Gastroesophageal sphincter (tissue), 4 donors: ENCODE data around the gene SYT1. TPM values are rescaled to one million over a fixed set of nuclear protein-coding genes. Genes with fewer than 3 reads are reported as not detected.

Source experiments
- ATAC-seq: fragments of 150-250 bp; one replicate; pipeline ENCODE4 v1.9.1; 2016; ENCODE audit warnings: mild to moderate bottlenecking, moderate library complexity
- H3K27ac ChIP-seq, 4 donors: fragments of 200-600 bp; sonication (generic) in 3 of 4; 1 replicate in 3 of 4; 2 replicates in 1 of 4; pipeline ENCODE4 v1.5.1; 2016 to 2019
- H3K27me3 ChIP-seq: fragments of 200-600 bp; sonication (generic); one replicate; pipeline ENCODE4 v1.5.1; 2019
- H3K36me3 ChIP-seq, 2 donors: fragments of 200-600 bp; sonication (generic); one replicate each; pipeline ENCODE4 v1.5.1; 2019; ENCODE audit warnings: control low read depth in 1 of 2
- H3K4me1 ChIP-seq, 3 donors: fragments of 200-600 bp; sonication (generic); 1 replicate in 2 of 3; 2 replicates in 1 of 3; pipeline ENCODE4 v1.5.1; 2016 to 2019; ENCODE audit warnings: control low read depth in 2 of 3
- H3K4me3 ChIP-seq, 2 donors: fragments of 200-600 bp; sonication (generic); one replicate each; pipeline ENCODE4 v1.5.1; 2019; ENCODE audit warnings: mild to moderate bottlenecking in 1 of 2, moderate library complexity in 1 of 2
- H3K9me3 ChIP-seq, 3 donors: fragments of 200-600 bp; sonication (generic); one replicate each; pipeline ENCODE4 v1.5.1; 2017 to 2019; ENCODE audit warnings: control low read depth in 2 of 3
- EP300 ChIP-seq: sonication (generic); formaldehyde crosslinking; IDR thresholded peaks from one replicate; pipeline ENCODE4 v1.6.1; 2017; ENCODE audit warnings: antibody characterized with exemption, mild to moderate bottlenecking
- POLR2A ChIP-seq, 2 donors: fragments of 450-650 bp; IDR thresholded peaks; one replicate each; pipeline ENCODE4 v1.6.1; 2017; ENCODE audit warnings: antibody characterized with exemption in 2 of 2, mild to moderate bottlenecking in 2 of 2, moderate library complexity in 1 of 2
- POLR2AphosphoS5 ChIP-seq: sonication (generic); formaldehyde crosslinking; IDR thresholded peaks from one replicate; pipeline ENCODE4 v1.6.1; 2017; ENCODE audit warnings: antibody characterized with exemption
- WGBS, 2 donors: methylation state at CpG; one replicate each; pipeline ENCODE4 v1.1.5; 2018; ENCODE audit warnings: low coverage in 1 of 2; 5-methylcytosine and 5-hydroxymethylcytosine counted together
- total RNA-seq, 4 donors: library from RNA; depleted of rRNA; stranded (reverse); fragments of >200 nt; gene quantifications; one replicate each; pipeline ENCODE4 v1.1.0, GENCODE V29; 2016
- TF ChIP-seq, protein P1 (sequence below), 4 experiments: fragments of 200-600 bp in 2 of 4; fragments of 450-650 bp in 2 of 4; sonication (generic) in 1 of 4; IDR thresholded peaks; one replicate each; pipeline ENCODE4 v1.5.1; 2017 to 2019; ENCODE audit warnings: antibody characterized with exemption in 4 of 4, mild to moderate bottlenecking in 2 of 4, moderate library complexity in 2 of 4

The SYT1 gene
- total RNA-seq, 4 donors from 2014 or later = 1.9 to 6.6 (median 3.5) TPM

DNA sequence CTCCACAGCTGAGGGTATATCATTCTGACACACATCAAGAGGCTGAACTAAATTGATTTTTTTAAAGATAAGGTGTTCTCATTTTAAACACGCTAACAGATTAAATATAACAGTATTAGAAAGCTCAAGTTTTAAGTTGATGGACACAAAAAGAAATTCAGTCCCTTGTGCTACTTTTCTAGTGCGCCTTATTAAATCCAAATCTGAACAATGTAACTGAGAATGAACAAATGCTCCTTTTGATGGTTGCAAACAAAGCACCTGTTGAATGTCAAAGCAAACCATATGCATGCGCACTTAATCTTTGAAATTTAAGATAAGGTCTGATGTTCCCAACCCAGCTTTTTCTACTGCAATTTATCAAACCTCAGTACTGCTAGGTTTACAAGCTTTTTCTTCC is 424.3 kb downstream of the SYT1 start:
- H3K27ac ChIP-seq = no peak overlapping the region
- ATAC-seq = no peak
- WGBS, 2 donors = 85 to 88% methylated on average over 3 of the region's 3 CpGs
- no peaks in the 10 kb centered on the region for H3K4me1 ChIP-seq
- TF ChIP-seq EP300 (no peak), POLR2A (IDR thresholded peaks at IDR 0.05) (no peak), POLR2AphosphoS5 (no peak)
- TF ChIP-seq, protein P1, sequence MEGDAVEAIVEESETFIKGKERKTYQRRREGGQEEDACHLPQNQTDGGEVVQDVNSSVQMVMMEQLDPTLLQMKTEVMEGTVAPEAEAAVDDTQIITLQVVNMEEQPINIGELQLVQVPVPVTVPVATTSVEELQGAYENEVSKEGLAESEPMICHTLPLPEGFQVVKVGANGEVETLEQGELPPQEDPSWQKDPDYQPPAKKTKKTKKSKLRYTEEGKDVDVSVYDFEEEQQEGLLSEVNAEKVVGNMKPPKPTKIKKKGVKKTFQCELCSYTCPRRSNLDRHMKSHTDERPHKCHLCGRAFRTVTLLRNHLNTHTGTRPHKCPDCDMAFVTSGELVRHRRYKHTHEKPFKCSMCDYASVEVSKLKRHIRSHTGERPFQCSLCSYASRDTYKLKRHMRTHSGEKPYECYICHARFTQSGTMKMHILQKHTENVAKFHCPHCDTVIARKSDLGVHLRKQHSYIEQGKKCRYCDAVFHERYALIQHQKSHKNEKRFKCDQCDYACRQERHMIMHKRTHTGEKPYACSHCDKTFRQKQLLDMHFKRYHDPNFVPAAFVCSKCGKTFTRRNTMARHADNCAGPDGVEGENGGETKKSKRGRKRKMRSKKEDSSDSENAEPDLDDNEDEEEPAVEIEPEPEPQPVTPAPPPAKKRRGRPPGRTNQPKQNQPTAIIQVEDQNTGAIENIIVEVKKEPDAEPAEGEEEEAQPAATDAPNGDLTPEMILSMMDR (IDR thresholded peaks at IDR 0.05) = no peak
- no peaks in the 10 kb centered on the region for H3K9me3 ChIP-seq
- no peaks in the 10 kb centered on the region for H3K27me3 ChIP-seq
- H3K36me3 ChIP-seq = no peaks in the 10 kb centered on the region
- H3K4me3 ChIP-seq = no peak overlapping the region

DNA sequence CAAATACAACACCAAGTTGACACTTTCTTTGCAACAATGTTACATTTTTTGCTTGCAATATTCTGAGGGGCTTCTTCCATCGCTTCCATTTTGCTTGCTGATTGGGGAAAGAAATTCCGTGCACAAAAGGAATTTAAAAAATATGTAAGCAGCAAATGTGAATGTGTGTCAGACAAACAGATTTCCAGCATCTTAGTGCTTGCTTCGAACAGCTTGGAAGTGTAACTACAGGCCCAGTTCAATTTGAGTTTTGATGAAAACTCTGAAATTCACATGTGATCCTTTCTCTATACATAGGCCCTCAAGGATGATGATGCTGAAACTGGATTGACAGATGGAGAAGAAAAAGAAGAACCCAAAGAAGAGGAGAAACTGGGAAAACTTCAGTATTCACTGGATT is 427.1 kb downstream of the SYT1 start:
- Histone ChIP-seq H3K36me3 (no peaks in the 10 kb centered on the region), H3K27ac (no peak overlapping the region), H3K9me3 (no peaks in the 10 kb centered on the region), H3K27me3 (no peaks in the 10 kb centered on the region), H3K4me3 (no peak overlapping the region), H3K4me1 (no peaks in the 10 kb centered on the region)
- WGBS, 2 donors = 57 to 88% methylated on average over 3 of the region's 3 CpGs
- TF ChIP-seq EP300 (no peak), POLR2A (IDR thresholded peaks at IDR 0.05) (no peak), POLR2AphosphoS5 (no peak)
- TF ChIP-seq, protein P1 (IDR thresholded peaks at IDR 0.05) = no peak
- no peak for ATAC-seq

DNA sequence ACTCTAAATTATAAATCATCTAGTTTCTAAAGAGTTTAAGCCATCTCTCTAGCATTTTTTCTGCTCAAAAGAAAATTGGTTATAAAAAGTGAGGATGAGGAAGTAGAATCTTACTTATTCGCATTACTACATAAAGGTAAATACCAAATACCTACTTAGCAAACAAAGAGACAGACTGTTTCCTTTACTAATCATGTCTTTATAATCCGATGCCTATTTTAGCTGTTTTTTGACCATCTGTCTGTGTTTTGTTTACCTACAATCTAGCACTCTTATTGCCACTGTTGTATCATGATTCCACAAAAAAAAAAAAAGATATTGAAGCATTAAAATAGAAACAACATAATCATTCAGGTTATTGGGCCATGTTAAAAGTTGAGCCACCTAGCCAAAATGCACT is 430.0 kb downstream of the SYT1 start:
- no peaks in the 10 kb centered on the region for H3K4me1 ChIP-seq
- H3K4me3 ChIP-seq = no peak overlapping the region
- no peak for ATAC-seq
- 70 to 83% methylated on average over 2 of the region's 2 CpGs for WGBS, 2 donors
- no peaks in the 10 kb centered on the region for H3K36me3 ChIP-seq
- TF ChIP-seq EP300 (no peak), POLR2A (IDR thresholded peaks at IDR 0.05) (no peak), POLR2AphosphoS5 (no peak)
- TF ChIP-seq, protein P1 (IDR thresholded peaks at IDR 0.05) = no peak
- H3K27me3 ChIP-seq = no peaks in the 10 kb centered on the region
- H3K27ac ChIP-seq = no peak overlapping the region
- no peaks in the 10 kb centered on the region for H3K9me3 ChIP-seq

DNA sequence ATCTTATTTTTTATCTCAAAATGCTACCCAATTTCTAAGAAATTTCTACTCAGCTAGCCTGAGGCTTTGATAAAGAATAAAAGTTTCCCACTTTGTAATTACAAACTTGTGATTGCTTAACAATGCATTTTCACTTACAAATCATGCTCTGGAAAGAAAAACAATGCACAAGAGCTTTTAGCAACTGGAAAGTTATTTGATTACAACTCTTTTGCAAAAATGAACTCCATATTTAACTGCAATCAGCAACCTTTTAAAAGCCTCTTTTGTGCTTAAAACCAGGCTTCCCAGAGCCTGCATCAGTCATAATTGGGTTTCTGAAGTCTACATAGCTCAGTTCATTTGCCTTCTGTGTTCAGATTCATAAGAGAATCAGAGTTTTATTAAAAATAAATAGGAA is 431.0 kb downstream of the SYT1 start:
- Histone ChIP-seq H3K36me3 (no peaks in the 10 kb centered on the region), H3K27me3 (no peaks in the 10 kb centered on the region), H3K27ac (no peak overlapping the region), H3K9me3 (no peaks in the 10 kb centered on the region), H3K4me3 (no peak overlapping the region), H3K4me1 (no peaks in the 10 kb centered on the region)
- ATAC-seq = no peak
- TF ChIP-seq EP300 (no peak), POLR2AphosphoS5 (no peak)
- TF ChIP-seq, protein P1 (IDR thresholded peaks at IDR 0.05) = no peak

DNA sequence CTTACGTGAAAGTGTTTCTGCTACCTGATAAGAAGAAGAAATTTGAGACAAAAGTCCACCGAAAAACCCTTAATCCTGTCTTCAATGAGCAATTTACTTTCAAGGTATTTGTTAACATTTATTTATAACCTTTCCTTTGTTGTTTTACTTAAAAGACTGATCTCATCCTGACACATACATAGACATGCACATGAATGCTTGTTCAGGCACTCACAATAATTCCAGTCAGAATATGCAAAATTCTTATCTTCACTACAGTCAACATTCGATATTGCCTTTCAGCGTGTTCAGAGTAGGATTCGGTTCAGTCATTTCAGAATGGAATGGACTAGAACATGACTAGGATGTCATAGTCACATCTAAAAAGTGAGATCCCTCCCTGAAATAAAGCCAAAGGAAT is 431.6 kb downstream of the SYT1 start:
- Histone ChIP-seq H3K9me3 (no peaks in the 10 kb centered on the region), H3K36me3 (no peaks in the 10 kb centered on the region), H3K27ac (no peak overlapping the region), H3K4me1 (no peaks in the 10 kb centered on the region), H3K4me3 (no peak overlapping the region), H3K27me3 (no peaks in the 10 kb centered on the region)
- no peak for TF ChIP-seq POLR2A (IDR thresholded peaks at IDR 0.05)
- no peak for TF ChIP-seq EP300
- no peak for TF ChIP-seq POLR2AphosphoS5
- TF ChIP-seq, protein P1 (IDR thresholded peaks at IDR 0.05) = no peak
- 88 to 96% methylated on average over 4 to 5 of the region's 5 CpGs for WGBS, 2 donors
- no peak for ATAC-seq
